Stimulated activated CD4-positive, alpha-beta T cell treated with anti-CD3 and anti-CD28 coated beads, TNF-alpha, amount 100 ng/mL, for 1 hour (primary cell): ENCODE measurements around the gene GRID2.

Experiments
- DNase-seq, 3 donors: peaks; one replicate each; pipeline ENCODE4 v3.0.0-alpha.2; 2020; ENCODE audit warnings: low read depth in 3 of 3, low spot score in 1 of 3

GRID2 gene

DNA sequence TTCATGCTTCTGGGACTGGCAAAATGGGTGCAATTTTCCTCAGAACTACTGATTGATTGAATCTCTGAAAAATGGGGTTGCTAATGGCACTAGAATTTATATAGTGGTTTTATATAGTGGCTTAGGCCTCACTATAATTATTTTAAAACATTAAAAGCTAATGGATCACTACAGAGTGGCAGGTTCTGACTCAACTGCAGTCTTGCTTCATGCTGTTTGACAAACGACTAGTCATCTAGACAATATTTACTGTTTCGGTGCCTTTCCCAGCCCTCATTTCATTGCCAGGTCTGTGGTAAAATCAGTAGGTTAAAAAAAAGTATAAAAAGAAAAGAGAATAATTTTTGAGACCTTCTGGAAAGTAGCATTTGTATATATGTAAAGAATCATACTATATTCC, 1172.0 kb downstream of the GRID2 start:
- DNase-seq: no peak

DNA sequence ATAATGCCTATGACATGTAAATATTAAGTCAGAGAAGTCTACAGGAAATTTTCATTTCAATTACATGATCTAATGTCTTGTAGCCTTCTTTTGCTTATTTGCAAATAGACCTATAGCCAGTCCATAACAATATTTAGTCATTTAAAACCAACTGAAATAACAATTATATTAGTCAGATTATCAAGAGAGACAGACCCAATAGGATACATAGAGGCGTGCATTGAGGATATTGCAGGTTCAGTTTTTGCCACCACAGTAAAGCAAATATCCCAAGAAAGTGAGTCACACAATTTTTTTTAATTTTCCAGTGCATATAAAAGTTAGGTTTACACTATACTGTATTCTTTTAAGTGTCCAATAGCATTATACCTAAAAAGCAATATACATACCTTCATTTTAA, 1175.0 kb downstream of the GRID2 start:
- DNase-seq: no peak

DNA sequence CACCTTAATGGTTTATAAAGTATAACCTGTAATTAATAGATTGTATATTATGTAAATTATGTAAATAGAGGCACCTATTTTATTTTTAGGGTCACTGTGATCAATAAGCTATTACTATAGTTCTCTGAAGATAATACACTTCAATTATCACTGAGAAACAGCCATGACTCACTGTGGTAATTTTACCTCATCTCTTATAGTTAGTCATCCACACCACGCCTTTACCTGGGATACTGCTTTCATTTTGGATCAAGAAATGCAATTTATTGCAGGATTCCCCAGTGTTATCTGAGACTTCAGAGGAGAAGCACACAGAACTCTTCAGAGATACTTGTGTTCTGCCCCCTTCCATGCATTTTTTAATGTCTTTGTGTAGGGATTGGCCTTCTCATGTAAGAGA, 1176.7 kb downstream of the GRID2 start:
- no peak for DNase-seq

DNA sequence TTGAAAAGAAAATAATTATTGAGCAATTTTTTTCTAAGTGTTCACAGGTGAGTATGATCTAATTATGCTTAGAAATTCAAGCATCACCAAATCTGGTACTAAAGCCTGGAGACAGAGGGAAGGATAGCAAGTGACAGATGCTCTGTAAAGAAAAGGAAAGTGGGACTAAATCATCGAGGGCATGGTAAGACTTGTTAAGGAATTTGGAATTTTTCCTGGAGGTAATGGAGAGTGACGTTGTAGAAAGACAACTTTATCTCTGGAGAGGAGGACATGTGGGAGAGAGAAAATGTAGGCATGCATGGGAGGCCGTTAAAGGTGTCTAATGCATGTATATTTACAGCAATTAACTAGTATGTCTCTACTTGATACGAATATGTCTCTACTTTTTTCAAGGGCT, 1191.6 kb downstream of the GRID2 start:
- no peak for DNase-seq

DNA sequence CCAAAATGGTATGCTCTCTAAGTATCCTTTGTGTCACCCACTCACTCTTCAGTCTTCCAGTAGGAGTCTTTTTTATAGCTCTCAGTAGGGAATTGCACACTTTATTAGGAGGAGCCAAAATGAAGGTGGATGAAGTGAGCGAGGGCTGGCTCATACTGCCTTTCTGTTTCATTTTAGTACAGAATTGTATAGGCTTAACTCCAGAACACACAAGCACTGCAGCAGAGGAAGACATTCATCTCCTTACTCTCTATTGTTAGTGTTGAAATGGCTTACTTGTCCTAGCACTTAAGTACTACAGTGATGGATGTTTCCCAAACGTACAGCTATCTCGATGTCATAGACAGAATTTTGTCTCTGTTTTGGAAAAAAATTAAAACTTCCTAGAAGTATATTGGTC, 1197.5 kb downstream of the GRID2 start:
- no peak for DNase-seq

DNA sequence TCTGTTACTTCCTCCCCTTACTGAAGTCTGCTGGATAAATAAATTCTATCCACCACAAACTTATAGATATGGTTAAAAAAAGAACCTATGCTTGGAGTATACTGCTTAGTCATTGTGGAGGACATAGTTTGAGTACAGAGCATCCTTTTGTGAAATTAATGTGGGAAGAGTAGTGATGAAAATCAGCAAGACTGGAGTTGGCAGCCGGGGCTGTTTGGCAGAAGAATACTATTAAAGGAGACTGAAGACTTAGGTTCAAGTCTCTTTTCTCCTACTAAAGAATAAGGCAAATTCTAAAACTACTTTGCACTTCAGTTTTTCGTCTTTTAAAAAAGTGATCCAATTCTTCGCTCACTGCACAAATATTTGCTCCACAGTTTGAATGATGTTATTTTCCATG, 1198.2 kb downstream of the GRID2 start:
- DNase-seq: no peak

DNA sequence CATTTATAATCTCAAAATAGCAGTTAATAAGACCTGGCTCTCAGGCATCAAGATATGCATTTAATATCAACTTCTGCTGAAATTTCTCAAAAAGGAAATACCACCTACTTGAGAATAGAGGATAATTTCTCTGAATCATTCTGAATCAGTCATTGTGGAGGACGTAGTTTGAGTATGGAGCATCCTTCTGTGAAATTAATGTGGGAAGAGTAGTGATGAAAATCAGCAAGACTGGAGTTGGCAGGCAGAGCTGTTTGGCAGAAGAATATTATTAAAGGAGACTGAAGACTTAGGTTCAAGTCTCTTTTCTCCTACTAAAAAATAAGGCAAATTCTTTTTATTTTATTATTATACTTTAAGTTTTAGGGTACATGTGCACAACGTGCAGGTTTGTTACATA, 1199.2 kb downstream of the GRID2 start:
- no peak for DNase-seq

DNA sequence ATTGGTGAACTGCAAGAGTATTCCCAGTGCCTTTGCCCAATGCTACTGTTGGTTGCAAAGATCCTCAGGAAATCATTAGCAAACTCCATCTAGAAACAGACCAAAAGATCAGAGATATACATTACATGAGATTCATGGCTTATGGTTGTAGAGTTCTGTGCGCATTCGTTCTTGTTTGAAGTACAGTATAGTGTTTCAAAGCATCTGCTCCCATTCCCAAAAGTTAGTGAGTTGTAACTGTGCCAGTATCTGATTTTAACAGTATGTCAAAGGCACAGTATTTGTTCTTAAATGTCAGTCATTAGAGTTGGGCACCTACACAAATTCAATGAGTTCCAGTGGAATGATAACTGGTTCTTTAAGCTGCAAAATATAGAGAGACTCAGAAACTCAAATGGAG, 1210.1 kb downstream of the GRID2 start:
- DNase-seq: no peak

DNA sequence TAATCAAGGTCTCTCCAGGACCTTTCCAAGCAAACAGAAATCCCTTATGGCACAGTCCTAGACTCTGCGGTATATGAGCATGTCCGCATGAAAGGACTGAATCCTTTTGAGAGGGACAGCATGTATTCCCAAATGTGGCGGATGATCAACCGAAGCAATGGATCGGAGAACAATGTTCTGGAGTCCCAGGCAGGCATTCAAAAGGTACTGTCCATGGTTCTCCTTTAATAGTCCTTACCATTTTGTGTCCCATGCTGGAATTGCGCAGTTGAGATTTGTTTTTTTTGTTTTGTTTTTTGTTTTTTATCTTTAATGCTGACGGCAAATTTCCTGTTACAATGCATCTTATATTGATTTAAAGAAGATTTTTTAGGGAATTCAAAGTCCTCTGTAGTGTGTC, 1211.4 kb downstream of the GRID2 start:
- no peak for DNase-seq

DNA sequence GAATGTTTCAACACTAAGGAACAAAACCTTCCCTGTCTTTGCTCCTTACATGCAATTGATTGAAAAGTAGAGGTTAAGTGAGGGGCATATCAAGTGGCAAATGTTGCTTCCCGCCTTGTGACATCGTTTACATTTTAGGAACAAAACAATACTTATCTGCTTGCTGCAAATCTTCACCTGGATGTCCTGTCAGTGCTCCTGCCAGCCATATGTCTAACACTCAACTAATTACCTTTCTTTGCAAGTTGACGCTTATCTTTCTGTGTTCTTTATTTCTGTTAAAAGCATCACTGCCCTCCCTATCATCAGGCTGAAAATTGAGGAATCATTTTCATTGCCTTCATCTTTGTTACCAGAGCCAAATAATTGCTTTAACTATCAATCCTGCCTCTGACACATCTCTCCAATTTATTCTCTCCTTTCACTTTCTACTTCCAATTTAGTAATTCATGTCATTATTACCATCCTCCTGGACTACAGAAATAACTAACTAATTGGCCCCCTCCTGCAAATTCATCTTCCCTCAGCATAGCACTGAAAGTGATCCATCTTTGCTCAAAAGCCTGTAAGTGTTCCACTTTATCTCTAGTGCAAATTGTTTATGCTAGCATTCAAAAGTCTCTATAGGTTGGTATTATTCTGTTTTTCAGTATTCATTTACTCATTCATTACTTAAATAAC, 1226.1 kb downstream of the GRID2 start:
- no peak for DNase-seq

DNA sequence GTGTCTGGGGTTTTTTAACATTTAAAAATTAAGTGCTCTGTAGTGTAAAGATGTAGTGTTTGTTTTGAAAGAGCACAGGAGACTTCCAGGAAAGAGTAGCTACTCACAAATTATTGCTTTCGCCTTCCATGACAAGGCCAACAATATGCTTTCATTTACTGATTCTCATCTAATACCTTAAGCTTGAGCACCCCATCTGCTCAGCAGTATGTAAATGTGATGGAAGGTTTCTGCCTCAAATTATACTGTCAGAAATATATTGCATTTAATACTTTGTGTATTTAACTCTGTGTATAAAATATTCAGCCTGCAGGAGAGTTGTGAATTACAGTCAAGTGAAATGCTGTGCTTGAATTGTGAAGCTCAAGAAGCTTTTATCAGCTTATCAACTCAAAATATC, 1228.5 kb downstream of the GRID2 start:
- DNase-seq: no peak

DNA sequence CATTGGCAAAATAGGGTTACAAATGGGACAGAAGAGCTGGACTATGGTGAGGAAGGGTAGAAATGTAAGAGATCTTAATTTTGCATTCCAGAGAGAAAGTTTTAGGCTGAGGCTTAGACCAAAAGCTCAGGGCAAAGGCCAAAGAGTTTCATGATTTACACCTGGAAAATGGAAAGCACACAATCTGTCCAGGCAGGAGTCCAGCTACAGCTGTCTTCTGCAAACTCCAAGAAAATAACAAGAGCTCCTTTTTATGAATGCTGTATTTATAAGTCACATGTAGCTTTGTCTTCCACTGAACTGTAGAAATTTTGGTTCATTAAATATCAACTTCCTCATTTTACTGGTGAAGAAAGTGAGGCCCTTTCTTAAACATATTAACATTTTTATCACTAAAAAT, 1236.8 kb downstream of the GRID2 start:
- DNase-seq: no peak

DNA sequence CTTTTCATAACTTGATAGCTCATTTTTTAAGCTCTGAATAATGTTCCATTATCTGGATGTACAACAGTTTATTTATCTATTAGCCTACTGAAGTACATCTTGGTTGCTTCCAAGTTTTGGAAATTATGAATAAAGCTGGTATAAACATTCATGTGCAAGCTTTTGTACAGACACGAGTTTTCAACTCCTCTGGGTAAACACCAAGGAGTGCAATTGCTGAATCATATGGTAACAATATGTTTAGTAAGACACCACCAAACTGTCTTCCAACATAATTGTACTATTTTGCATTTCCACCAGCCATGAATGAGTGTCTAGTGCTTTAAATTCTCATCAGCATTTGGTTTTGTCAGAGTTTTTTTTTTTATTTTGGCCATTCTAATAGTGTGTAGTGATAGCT, 1258.1 kb downstream of the GRID2 start:
- DNase-seq: no peak

DNA sequence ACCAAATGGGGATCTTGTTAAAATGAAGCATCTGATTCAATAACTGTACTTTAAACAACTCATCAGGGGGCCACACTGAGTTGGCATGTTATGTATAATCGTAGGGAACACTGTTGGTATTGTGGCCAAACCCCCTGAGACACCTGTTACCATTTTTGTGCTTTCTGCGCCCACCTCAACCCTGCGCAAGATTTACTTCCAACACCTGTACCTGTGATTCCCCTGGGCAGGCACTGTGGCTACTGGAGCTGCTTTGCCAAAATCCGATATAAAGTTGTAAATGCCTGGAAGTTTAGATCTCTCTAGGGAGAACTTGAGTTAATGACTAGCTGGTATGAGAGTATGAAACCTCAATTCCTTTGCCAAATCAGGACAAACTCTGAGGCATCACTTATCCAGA, 1265.0 kb downstream of the GRID2 start:
- no peak for DNase-seq

DNA sequence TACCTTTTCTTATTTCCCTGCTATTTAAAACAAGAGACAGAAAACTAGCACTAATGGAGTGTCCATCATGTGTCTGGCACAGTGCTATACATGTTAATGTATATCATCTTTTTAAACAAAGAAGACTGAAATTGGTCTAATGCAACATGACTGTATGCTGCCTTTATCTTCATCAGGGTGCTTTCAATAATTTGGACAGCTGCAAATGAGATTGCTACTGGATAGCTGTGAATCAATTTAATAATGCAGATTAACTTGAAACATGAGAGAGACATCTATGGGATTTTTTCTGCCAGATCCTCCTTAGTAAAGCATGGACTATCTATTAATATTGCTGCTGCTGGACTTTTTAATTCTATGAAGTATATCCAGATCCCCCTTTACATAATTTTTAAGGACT, 1269.5 kb downstream of the GRID2 start:
- no peak for DNase-seq

DNA sequence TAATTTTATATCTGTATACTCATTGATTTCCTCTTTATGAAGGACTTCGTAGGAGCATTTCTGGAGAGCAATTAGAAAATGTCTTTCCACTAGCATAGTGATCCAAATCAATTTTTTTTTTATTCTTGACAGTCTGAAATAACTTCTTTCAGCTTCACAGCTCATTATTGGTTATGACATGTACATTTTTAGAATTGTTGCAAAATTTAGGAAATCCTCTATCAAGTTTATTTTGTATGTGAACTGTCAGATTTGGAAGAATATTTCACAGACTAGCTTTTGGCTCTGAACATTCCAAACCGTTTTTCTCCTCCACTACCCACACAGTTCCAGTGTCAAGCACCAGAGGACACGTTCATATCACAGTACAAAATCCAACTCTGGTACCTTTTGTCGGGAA, 1275.2 kb downstream of the GRID2 start:
- no peak for DNase-seq

DNA sequence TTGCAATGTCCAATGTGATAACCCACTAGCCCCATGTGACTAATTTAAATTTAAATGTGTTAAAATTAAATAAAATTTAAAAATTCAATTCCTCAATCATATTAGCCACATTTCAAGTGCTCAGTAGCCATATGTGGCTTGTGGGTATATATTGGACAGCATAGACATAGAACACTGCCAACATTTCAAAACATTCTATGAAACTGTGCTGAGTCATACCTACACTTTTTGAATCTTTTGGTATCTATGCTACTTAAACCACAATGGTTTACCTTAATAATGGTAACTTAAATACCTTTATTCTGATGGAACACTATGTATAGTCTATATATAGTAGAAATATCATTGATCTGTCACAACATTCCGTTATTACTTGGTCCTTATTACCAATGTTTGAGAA, 1301.4 kb downstream of the GRID2 start:
- no peak for DNase-seq

DNA sequence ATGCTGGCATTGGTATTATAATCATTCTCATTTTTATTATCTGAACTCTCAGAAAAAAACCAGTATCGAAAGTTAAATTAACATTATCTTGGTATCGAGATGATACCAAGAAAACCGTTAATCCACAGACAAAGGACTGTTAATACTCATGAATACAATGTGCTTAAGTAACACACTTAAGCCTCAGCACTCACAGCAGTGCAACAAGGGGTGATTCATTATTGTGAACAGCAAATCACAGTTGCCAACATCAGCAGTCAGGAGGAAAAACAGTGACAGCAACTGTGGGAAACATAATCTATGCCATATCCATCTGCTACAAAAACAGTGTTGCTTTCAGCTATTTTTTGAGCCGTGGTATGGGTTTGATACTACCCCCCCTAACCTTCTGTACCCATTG, 1313.8 kb downstream of the GRID2 start:
- no peak for DNase-seq

DNA sequence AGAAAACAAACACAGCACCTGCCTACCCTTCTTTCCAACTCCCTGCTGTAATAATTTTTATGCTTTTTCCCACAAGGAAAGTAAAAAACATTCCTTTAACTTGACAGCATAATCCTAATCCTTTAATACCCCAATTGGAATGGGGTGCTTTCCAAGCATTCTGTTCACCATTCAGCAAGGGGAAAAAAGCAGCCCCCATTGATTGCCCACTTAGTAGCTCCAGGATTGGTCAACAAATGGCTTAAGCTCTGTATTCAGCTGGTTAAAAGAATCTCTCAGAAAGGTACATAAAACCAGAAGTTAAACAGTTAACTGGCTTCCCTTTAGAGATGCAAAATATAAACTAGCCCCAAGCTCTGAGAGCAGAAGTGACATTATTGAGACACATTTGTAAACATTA, 1330.0 kb downstream of the GRID2 start:
- no peak for DNase-seq

DNA sequence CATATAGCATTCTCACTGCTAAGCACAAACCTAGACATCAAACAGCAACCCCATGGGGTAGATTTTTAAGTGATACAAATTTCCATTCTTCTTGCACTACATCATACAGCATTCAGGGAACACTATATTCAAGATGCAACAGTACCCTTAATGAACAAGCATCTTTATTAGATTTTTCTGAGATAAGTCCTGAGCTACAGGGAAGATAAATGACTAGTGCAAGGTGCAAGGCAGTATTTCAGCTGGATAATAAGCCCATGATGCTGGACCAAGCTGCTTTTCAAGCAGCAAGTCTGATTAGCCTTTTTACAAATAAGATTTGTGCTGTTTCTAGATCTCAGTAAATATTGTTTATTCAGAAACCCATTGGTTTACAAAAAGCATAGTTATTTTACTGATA, 1332.2 kb downstream of the GRID2 start:
- DNase-seq: no peak

DNA sequence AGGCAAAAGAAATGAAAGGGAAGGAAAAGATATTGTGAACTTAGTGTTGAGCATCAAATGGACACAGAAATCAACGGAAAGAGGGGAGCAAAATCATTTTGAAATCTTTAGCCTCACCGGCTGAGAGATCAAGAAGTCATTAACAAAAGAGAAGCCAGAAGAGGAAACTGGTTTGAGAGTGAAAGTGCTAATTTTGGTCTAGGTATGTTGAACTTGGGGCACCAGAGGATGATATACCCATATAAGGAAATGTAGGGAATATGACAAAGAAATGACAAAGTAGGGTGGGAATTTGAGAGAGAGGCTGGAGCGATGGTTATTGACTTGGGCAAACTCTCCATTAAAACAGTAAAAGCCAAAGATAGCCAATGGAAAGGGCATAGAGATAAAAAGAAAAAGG, 1341.4 kb downstream of the GRID2 start:
- no peak for DNase-seq

DNA sequence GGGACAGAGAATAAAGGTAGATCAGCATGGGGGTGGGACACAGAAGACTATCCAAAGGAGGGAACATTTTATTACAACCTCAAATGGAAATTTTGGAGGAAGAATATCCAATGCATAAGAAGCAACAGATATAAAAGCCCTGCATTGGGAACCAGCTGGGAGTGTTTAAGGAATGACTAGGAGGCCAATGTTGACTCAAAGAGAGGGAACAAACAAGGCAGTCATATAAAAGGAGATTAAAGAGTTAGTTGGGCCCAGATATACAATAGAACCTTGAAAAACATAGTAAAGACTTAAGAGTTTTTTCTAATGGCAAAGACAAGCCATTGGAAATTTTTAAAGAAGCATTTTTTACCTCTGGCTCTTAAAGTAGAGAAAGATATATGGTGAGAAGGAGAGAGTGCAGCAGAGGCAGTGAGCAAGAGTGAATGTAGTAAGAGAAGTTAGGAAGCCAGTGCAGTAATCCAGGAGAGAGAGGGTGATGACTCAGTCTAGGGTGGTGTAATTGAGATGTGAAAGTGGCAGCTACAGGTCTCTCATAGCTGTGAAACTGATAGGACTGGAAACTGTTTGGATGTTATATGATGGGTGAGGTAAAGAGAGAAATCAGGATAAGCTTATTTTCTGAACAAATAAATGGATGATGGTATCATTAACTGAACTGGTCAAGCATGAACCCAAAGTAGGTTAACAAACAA, 1342.6 kb downstream of the GRID2 start:
- no peak for DNase-seq

DNA sequence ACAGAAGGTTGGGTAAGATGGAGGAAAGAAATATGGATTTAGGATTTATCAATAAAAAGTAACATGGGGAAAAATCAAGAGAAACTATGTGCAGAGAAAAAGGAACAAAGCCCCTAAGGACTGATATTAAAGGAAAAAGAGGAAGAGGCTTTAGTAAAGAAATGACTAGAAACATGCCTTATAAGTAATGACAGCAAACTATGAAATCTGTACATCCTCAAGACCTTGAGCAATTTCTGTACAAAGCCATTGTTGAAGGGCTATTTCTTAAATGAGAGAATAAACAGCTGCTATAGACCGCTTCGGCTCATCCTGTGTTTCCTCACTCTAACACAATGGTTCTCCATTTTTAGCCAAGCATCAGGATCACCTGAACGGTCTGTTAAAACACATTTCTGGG, 1344.5 kb downstream of the GRID2 start:
- no peak for DNase-seq
